ENCODE data around the gene COL23A1. TPM values are rescaled to one million over a fixed set of nuclear protein-coding genes. Genes with fewer than 3 reads are reported as not detected.

The COL23A1 gene
- total RNA-seq, 4 donors from 2014 or later: 0.44 to 0.65 (median 0.57) TPM; not detected in 1

DNA sequence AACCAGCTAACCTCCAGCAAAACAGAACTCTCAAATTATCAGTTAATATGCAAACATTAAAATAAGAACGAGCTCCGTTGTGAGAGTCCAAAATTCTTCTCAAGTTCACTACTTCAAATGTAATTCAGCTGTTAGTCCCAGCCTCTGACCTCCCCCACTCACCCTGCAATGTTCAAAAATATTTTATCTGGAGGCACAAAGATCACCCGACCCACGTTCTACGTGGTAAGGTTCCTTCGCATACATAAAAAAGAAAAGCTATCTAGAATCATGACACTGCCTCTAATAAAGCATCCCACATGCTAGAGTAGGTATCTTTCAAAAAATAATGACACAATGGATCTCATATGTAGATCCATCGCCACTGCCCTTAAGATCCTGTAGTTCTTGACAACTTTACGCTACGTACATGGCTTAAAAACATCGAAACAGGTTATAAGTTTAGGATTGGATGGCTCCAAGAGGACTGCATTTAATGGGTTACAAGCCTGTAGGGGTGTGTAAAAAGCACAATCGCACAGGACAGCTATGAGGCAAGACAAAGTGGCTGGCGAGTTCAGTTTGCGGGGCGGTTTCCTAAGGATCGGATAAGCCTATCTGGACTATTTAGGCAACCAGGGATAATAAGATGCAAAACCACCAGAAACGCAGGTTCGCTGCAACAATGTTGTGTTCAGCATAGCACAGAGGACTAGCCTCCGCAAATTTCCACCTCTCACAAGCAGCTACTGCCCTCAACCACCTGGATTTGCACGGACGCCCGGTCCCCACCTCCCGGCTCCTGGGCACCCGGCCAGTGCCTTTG, 35.7 kb upstream of the COL23A1 start:
- TF ChIP-seq, protein P1, sequence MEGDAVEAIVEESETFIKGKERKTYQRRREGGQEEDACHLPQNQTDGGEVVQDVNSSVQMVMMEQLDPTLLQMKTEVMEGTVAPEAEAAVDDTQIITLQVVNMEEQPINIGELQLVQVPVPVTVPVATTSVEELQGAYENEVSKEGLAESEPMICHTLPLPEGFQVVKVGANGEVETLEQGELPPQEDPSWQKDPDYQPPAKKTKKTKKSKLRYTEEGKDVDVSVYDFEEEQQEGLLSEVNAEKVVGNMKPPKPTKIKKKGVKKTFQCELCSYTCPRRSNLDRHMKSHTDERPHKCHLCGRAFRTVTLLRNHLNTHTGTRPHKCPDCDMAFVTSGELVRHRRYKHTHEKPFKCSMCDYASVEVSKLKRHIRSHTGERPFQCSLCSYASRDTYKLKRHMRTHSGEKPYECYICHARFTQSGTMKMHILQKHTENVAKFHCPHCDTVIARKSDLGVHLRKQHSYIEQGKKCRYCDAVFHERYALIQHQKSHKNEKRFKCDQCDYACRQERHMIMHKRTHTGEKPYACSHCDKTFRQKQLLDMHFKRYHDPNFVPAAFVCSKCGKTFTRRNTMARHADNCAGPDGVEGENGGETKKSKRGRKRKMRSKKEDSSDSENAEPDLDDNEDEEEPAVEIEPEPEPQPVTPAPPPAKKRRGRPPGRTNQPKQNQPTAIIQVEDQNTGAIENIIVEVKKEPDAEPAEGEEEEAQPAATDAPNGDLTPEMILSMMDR (IDR thresholded peaks at IDR 0.05; ENCODE audit: low read depth): no peak

DNA sequence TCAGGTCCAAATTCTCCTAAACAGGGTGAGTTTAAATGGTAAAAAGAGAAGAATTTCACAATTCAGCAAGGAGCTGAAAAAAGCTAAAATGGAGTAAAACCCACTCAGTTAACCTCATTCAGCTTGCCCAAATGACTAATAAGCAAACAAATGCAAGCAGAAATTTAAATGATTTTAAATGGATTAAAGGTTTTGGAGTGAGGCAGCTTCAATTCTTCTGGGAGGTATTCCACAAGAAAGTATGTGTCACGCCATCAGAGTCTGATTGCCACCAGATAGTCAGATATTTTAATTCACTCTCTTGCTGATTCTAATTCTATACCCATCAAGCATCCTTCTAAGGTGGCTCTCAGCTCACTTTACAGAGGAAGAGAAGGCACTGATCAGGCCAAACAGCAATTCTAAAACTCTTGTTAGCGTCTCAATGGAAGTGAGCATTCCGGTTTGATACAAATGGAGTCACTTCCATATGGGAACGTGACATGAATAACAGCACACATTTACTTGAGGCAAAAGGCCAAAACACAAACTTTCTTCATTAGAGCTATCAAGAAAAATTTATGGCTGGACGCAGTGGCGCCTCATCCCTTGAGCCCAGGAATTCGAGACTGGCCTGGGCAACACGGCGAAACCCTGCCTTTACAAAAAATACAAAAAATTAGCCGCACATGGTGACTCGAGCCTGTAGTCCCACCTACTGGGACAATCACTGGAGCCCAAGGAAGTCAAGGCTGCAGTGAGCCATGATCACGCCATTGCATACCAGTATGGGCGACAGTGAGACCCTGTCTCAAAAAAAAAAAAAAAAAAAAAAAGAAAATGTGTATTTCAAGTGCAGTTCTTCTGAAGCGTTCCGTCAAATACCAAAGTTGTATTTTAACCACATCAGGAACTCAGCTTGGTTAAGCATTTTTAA, 34.7 kb upstream of the COL23A1 start:
- TF ChIP-seq, protein P1 (IDR thresholded peaks at IDR 0.05; ENCODE audit: low read depth): no peak

DNA sequence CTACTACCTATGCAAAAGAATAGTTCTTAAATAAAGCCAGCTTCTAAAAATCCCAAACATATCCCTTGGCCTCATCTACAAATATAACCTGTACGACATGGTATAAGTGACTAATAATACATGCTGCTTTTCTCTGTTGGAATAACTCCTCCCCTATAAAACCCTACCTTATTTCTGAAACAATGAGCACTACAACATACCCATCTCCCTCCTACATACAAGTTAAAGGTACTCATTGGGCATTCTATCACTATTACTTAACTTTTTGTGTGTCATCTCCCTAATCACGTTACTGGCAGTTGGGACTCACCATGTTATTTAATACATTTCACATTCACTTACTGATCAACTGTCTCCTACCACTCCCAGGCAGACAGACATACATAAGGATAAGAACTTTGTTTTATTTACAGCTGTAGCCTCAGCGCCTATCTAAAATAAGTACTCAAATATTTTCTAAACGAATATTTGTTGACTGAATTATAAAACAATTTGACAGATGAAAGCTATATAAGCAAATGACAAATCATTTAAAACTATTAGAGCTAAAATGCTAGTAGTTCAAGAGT, 32.6 kb upstream of the COL23A1 start:
- TF ChIP-seq, protein P1 (IDR thresholded peaks at IDR 0.05; ENCODE audit: low read depth): no peak

DNA sequence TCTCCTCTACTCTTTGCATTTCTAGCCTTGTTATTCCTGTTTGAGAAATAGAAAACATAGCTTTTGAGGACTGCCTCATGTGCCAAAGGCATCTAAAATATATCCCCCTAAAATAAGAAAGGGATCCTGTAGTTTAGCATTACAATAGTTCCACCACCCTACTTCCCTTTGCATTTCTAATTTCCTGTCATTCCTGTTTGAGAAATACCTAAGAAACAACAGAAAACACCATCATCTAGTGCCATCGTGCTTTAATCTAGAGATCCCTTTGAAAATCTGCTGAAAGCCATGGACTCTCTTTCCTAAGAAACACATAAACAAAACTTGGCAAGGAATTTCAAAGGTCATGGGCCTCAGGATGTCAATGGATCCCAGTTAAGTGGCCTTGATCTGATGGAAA, 29.2 kb upstream of the COL23A1 start:
- TF ChIP-seq, protein P1 (IDR thresholded peaks at IDR 0.05; ENCODE audit: low read depth): no peak

DNA sequence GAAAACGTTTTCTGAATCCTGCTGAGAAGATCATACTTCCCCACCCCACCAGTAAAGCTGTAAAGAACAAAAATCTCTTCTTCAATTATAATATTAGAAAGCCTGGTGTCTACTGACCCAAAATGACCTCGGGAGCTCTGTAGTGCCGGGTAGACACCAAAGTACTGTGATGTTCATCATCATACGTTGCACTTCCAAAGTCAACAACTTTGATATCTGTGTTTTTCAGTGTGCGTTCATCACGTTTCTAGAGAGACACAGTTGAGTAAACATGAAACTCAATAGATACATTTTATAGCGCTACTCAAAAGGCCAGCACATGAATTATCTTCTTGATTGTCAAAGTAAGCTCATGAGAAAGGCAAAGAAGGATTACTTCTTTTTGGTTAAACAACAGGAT, 22.1 kb upstream of the COL23A1 start:
- TF ChIP-seq, protein P1 (IDR thresholded peaks at IDR 0.05; ENCODE audit: low read depth): no peak

DNA sequence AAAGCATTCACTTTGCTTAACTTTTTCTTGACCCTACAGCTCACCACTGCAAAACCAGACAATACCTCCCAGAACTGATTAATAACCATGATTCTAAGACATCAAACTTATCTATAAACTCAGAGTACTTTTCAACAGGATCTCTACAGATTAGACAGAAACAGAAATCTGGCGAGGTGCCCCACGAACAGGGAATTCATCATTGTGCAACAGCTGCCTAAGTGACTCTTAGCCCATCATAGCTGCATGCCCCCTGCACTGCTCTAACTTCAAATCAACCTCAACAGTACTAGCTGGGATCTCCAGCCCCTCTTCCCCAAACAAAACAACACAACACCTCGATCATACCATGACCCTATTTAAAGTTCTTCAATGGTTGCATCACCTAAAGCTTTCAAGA, 16.1 kb upstream of the COL23A1 start:
- TF ChIP-seq, protein P1 (IDR thresholded peaks at IDR 0.05; ENCODE audit: low read depth): no peak

DNA sequence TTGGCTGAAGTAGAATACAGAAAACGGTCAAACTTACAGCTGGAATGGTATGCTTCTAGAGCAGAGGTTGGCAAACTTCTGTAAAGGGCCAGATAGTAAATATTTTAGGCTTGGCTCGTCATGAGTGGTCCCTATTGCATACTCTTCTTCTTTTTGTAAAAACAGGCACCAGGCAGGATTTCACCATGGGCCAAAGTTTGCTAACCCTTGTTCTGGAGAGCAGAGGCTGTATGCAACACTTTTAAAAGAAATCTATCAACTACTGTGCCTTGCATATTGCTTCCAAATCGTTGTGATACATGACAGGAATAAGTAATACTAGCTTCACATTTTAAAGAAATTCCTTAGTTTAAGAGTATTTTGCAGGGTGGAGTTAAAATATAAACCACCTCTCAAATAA, 15.6 kb upstream of the COL23A1 start:
- TF ChIP-seq, protein P1 (IDR thresholded peaks at IDR 0.05; ENCODE audit: low read depth): no peak
